ENCODE measurements around the gene TLR2. TPM values are rescaled to one million over a fixed set of nuclear protein-coding genes. Genes with fewer than 3 reads are reported as not detected.

TLR2 gene
- total RNA-seq, 1 donor from 2014 or later, result 17.9 TPM

DNA sequence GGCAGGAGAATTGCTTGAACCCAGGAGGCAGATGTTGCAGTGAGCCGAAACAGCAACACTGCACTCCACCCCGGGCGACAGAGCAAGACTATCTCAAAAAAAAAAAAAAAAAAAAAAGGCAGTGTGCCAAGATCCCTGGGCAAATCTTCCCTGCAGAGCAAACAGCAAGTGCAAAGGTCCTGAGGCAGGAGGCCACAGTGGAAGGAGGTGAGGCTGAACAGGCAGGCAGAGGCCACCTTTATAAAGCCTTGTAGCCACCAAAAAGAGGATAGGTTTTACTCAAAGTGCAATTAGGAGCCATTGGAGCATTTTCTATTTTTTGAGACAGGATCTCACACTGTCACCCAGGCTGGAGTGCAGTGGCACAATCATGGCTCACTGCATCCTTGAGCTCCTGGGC is 45.1 kb upstream of the TLR2 start:
- Histone ChIP-seq H3K36me3 (ENCODE audit: control insufficient read depth, insufficient read depth, low read length) (no peaks in the 10 kb centered on the region), H3K27me3 (ENCODE audit: control insufficient read depth, insufficient read depth, low read length) (no peaks in the 10 kb centered on the region), H3K4me3 (ENCODE audit: low read depth, low read length) (no peak overlapping the region)
- TF ChIP-seq, protein P1, sequence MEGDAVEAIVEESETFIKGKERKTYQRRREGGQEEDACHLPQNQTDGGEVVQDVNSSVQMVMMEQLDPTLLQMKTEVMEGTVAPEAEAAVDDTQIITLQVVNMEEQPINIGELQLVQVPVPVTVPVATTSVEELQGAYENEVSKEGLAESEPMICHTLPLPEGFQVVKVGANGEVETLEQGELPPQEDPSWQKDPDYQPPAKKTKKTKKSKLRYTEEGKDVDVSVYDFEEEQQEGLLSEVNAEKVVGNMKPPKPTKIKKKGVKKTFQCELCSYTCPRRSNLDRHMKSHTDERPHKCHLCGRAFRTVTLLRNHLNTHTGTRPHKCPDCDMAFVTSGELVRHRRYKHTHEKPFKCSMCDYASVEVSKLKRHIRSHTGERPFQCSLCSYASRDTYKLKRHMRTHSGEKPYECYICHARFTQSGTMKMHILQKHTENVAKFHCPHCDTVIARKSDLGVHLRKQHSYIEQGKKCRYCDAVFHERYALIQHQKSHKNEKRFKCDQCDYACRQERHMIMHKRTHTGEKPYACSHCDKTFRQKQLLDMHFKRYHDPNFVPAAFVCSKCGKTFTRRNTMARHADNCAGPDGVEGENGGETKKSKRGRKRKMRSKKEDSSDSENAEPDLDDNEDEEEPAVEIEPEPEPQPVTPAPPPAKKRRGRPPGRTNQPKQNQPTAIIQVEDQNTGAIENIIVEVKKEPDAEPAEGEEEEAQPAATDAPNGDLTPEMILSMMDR (IDR thresholded peaks at IDR 0.05; ENCODE audit: insufficient read depth, low read length, poor library complexity, severe bottlenecking), result no peak
- no peak for DNase-seq (ENCODE audit: low read depth)

DNA sequence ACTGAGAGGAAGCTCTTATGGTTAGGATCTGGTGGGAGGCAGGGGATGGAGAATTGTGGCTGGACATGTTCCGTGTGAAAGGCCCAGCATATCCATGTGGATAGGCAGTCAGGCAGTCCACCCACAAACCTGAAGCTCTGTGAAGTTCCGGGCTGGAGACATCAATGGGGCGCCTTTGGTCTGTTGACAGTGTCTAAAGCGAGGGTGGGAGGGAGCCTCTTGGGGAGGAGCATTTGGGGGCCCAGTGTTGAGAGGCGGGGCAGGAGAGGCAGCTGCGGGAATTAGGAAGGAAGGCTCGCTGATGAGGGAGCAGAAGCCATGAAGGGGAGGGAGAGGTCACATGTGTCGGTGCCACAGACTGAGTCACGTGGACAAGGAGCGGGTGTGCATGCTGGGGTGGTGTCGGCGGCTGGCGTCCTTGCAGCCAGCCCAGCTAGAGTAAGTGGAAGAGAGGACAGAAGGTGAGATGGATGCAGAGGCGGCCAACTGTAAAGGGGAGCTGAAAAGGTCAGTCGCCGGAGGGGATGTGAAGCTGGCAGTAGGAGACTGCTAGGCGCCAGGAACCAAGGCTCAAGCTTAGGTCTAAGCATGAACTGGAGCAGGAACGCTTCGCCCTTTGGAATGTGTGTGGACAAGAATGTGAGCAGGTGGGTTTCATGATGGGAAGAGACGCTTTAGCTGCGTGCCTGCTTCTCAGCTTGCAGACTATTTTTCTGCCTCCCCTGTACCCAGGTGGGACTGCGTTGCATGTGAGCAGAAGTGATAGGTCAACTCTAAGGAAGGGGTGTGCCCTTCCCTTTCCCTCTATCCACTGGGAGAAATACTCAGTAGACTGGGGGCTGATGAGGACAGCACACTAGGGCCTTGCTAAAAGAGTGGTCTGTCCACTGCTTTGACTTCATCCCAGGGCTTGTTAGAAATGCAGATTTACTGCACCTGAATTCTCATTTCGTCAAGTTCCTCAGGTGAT is 44.0 kb upstream of the TLR2 start:
- no peaks in the 10 kb centered on the region for H3K36me3 ChIP-seq (ENCODE audit: control insufficient read depth, insufficient read depth, low read length)
- H3K27me3 ChIP-seq (ENCODE audit: control insufficient read depth, insufficient read depth, low read length), result no peaks in the 10 kb centered on the region
- no peak overlapping the region for H3K4me3 ChIP-seq (ENCODE audit: low read depth, low read length)
- no peak for DNase-seq (ENCODE audit: low read depth)
- TF ChIP-seq, protein P1 (IDR thresholded peaks at IDR 0.05; ENCODE audit: insufficient read depth, low read length, poor library complexity, severe bottlenecking), result no peak

DNA sequence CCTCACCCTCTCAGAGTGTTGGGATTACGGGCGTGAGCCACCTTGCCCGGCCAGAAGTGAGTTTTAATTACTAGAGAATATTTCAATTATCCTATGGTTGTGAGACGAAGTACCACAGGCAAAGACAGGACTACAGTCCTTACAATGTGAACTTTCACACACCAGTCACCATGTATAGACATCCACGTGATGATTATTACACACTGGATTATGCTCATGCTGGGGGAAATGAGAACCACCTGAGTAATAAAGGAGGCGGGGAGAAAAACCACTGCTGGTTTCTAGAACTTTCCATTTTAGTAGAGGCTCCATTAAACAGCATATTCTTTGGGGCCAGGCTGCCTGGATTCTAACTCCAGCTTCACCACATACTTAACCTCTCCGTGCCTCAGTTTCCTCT is 42.5 kb upstream of the TLR2 start:
- H3K36me3 ChIP-seq (ENCODE audit: control insufficient read depth, insufficient read depth, low read length), result no peaks in the 10 kb centered on the region
- no peak for DNase-seq (ENCODE audit: low read depth)
- H3K4me3 ChIP-seq (ENCODE audit: low read depth, low read length), result no peak overlapping the region
- TF ChIP-seq, protein P1 (IDR thresholded peaks at IDR 0.05; ENCODE audit: insufficient read depth, low read length, poor library complexity, severe bottlenecking), result no peak
- H3K27me3 ChIP-seq (ENCODE audit: control insufficient read depth, insufficient read depth, low read length), result no peaks in the 10 kb centered on the region

DNA sequence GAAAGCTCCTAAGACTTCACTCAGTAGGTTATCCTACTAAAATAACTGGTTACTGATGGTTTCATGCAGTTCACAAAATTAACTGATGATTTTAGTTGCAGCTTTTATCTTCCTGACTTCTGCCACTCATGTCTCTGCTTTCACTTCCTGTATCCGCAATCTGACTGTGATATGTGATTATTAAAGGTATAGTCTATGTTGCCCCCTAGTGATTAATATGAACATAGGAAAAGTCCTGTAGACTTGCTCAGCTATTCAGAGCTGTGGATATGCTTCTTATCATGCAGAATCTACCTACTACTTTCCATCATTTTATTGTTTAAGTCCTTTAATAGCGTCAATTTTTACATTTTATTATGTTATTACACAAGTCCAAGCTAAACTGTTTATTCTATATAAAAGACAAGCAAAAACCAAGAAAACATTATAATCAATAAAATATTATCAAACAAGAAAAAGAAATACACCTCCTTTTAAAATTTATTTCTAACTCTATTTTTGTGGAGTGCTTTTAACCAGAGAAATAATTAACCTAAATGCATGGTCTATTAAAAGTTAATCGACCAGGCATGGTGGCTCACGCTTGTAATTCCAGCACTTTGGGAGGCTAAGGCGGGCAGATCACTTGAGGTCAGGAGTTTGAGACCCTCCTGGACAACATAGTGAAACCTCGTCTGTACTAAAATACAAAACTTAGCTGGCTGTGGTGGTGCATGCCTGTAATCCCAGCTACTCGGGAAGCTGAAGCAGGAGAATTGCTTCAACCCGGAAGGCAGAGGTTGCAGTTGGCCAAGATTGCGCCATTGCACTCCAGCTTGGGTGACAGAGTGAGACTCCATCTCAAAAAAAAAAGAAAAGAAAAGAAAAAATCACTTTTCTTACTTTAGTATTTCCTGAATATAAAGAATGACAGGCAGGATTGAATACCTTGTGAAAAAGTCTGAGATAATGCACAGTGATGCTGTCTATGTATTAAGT is 40.4 kb upstream of the TLR2 start:
- peak; percentile 18 for DNase-seq (ENCODE audit: low read depth)
- no peaks in the 10 kb centered on the region for H3K36me3 ChIP-seq (ENCODE audit: control insufficient read depth, insufficient read depth, low read length)
- TF ChIP-seq, protein P1 (IDR thresholded peaks at IDR 0.05; ENCODE audit: insufficient read depth, low read length, poor library complexity, severe bottlenecking), result peak; percentile 25
- no peaks in the 10 kb centered on the region for H3K27me3 ChIP-seq (ENCODE audit: control insufficient read depth, insufficient read depth, low read length)
- H3K4me3 ChIP-seq (ENCODE audit: low read depth, low read length), result no peak overlapping the region

DNA sequence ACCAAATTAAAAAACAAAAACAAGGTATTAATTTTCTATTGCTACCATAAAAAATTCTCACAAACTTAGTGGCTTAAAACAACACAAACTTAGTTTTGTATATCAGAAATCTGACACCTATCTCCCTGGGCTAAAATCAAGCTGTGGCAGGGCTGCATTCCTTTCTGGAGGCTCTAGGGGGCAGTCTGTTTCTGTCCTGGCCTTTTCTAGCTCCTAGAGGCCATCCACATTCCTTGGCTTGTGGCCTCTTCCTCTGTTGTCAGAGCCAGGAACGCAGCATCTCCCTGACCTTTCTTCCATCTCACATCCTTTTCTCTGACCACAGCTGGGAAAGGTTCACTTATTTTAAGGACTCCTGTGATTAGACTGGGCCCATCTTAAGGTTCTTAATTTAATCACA is 38.9 kb upstream of the TLR2 start:
- TF ChIP-seq, protein P1 (IDR thresholded peaks at IDR 0.05; ENCODE audit: insufficient read depth, low read length, poor library complexity, severe bottlenecking), result peak; percentile 20
- no peaks in the 10 kb centered on the region for H3K36me3 ChIP-seq (ENCODE audit: control insufficient read depth, insufficient read depth, low read length)
- no peak for DNase-seq (ENCODE audit: low read depth)
- H3K27me3 ChIP-seq (ENCODE audit: control insufficient read depth, insufficient read depth, low read length), result no peaks in the 10 kb centered on the region
- no peak overlapping the region for H3K4me3 ChIP-seq (ENCODE audit: low read depth, low read length)
